ENCODE results near the gene CABLES1. TPM values are rescaled to one million over a fixed set of nuclear protein-coding genes. Genes with fewer than 3 reads are reported as not detected.
A peak's percentile ranks its signal among the peaks of the same experiment; 100 is the strongest.

CABLES1 gene
- total and polyA plus RNA-seq, 2 of the 8 experiments (the other 6 are each of a cell fraction or from before 2014, with no cell fraction given), result 9.2 to 26.4 TPM

DNA sequence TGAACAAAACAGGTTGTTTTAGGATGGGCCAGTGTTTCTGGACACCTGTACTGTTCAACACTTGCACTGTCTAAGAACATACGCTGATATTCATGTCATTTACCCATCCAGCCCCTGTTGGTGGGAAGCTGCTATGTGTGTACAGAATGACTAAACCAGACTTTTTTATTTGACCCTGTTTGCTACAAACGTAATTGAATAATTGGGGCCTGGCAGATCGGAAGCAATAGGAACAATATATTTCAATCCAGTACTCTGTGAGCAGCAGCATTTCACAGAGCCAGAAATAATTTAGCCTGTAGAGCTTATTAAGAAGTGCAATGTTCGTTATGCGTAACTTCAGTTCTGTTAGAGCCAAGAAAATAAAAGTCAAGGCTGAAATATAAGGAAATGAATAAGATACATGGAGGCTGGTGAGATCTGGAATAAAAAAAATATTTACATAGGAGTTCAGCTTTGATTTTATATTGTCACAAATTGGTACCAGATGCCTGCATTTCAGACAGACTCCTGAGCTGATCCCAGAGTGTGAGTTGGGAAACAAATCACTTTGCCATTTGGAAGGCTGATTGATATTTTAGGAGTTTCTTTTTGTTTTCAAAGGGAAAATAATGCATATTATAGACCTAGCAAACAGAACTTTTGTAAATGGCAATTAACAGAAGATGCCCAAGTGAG lies 19.7 kb downstream of the CABLES1 start:
- Histone ChIP-seq H3K79me1 (ENCODE audit: low read depth, low read length) (peaks cover 13% of the 10 kb centered on the region), H2BK5ac (ENCODE audit: low read depth, low read length) (no peak overlapping the region), H3K4me3 (ENCODE audit: extremely low read depth in 1 of 4, insufficient read depth in 2 of 4, low read depth in 3 of 4, low read length in 4 of 4) (no peak overlapping the region), H4K20me1 (replicated peaks in 1 of 2; ENCODE audit: control insufficient read depth in 1 of 2, insufficient read depth in 2 of 2, low read length in 2 of 2) (peaks cover 0 to 4% of the 10 kb centered on the region in 2 experiments), H3K36me3 (ENCODE audit: control insufficient read depth in 2 of 4, insufficient read depth in 4 of 4, low read length in 3 of 4) (0 out of 8 replicates have a peak, but pooled peaks cover 0 to under 1% (median 0%) of the 10 kb centered on the region in 4 experiments), H3K79me2 (ENCODE audit: control insufficient read depth in 1 of 2, insufficient read depth in 2 of 2, low read length in 2 of 2) (peaks cover 12 to 87% of the 10 kb centered on the region in 2 experiments), H3K18ac (ENCODE audit: extremely low read depth, low read length) (no peak overlapping the region), H2BK20ac (ENCODE audit: low read length) (no peak overlapping the region), H3K23me2 (ENCODE audit: low read depth, low read length) (no peaks in the 10 kb centered on the region), H3K4me2 (ENCODE audit: insufficient read depth in 1 of 2, low read depth in 2 of 2, low read length in 2 of 2) (no peak overlapping the region), H3K4me1 (replicated peaks in 1 of 4; ENCODE audit: control insufficient read depth in 3 of 4, insufficient read depth in 4 of 4, low read length in 3 of 4) (peaks cover 4 to 12% (median 7%) of the 10 kb centered on the region in 4 experiments; a peak in 6 of 7 replicates), H2BK15ac (ENCODE audit: low read length) (peak overlapping the region; percentile 73; the same call in 1 of the 2 replicates), H2AK5ac (ENCODE audit: low read depth, low read length) (no peak overlapping the region), H4K8ac (ENCODE audit: extremely low read depth, insufficient read depth, low read length) (no peak overlapping the region), H2BK12ac (ENCODE audit: low read depth, low read length) (no peak overlapping the region), H3K9ac (replicated peaks in 1 of 4; ENCODE audit: extremely low read depth in 1 of 4, low read depth in 3 of 4, low read length in 3 of 4) (no peak overlapping the region), H3K23ac (ENCODE audit: insufficient read length) (no peak overlapping the region), H3K56ac (replicated peaks; ENCODE audit: insufficient read length, low read depth, low read length) (no peak overlapping the region), H3K27me3 (replicated peaks in 1 of 4; ENCODE audit: control insufficient read depth in 3 of 4, extremely low read depth in 1 of 4, insufficient read depth in 3 of 4, low read length in 3 of 4) (no peaks in the 10 kb centered on the region), H3K4ac (replicated peaks; ENCODE audit: insufficient read length, low read depth, low read length) (no peak overlapping the region), H2AFZ (ENCODE audit: low read length) (no peak overlapping the region), H4K5ac (ENCODE audit: insufficient read length, low read depth, low read length) (no peak overlapping the region), H3K14ac (ENCODE audit: insufficient read length) (no peak overlapping the region), H2BK120ac (replicated peaks; ENCODE audit: low read depth, low read length) (no peak overlapping the region), H4K91ac (replicated peaks; ENCODE audit: insufficient read length, low read length) (no peak overlapping the region), H3K27ac (ENCODE audit: low read depth, low read length) (no peak overlapping the region), H3K9me3 (ENCODE audit: insufficient read depth in 2 of 2, low read depth in 1 of 2, low read length in 1 of 2) (no peaks in the 10 kb centered on the region)
- TF ChIP-seq SAP30 (IDR thresholded peaks at IDR 0.05; ENCODE audit: insufficient read depth, insufficient replicate concordance, low read length), result no peak
- TF ChIP-seq, protein P1, sequence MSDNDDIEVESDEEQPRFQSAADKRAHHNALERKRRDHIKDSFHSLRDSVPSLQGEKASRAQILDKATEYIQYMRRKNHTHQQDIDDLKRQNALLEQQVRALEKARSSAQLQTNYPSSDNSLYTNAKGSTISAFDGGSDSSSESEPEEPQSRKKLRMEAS (IDR thresholded peaks at IDR 0.05), result no peak
- FAIRE-seq (no peak), DNase-seq (ENCODE audit: low read depth in 1 of 2, low spot score in 2 of 2) (no peak)
- ChIA-PET CTCF (ENCODE audit: partially characterized antibody) (interaction anchor here (0.6 to 1.2 kb wide), 5 partner anchors 9 to 151 kb away, joined by 3 to 5 read pairs (median 4); no protein-coding TSS in a partner anchor), POLR2A (ENCODE audit: partially characterized antibody) (interaction anchor here (0.9 to 2.0 kb wide), 6 partner anchors 11 to 21 kb away, joined by 3 to 7 read pairs (median 4); no protein-coding TSS in a partner anchor)
- WGBS, 2 experiments (ENCODE audit: extremely low coverage in 1 of 2, insufficient coverage in 1 of 2, insufficient read length in 1 of 2, insufficient replicate concordance in 2 of 2, low coverage in 1 of 2, low lambda C conversion rate in 2 of 2, missing lambda C conversion rate in 1 of 2), result 78% methylated on average over 5 of the region's 5 CpGs; no CpG with 5 or more reads in 1 of the 2 experiments
